K562 (cell line): Measurements from ENCODE around the gene FANCG. TPM values are rescaled to one million over a fixed set of nuclear protein-coding genes. Genes with fewer than 3 reads are reported as not detected.

Experiments used
- CSDE1 ChIP-seq, 2 experiments: fragments of 450-650 bp; IDR thresholded peaks; 2 replicates each; pipeline ENCODE4 v1.6.1; 2016; ENCODE audit warnings: mild to moderate bottlenecking in 1 of 2
- DMBX1 ChIP-seq: fragments of 250-450 bp; sonication (Bioruptor Pico); IDR thresholded peaks from 2 replicates; pipeline ENCODE4 v1.8.0; 2022; ENCODE audit warnings: inconsistent platforms, mild to moderate bottlenecking, moderate library complexity, borderline replicate concordance
- E2F6 ChIP-seq, 2 experiments: IDR thresholded peaks; 2 replicates each; pipeline ENCODE4 v1.6.1; 2011; ENCODE audit warnings: borderline replicate concordance in 1 of 2, control low read depth in 1 of 2, low read depth in 1 of 2, low read length in 1 of 2, mild to moderate bottlenecking in 1 of 2, mixed read lengths in 1 of 2, moderate library complexity in 1 of 2; ENCODE audit not compliant: insufficient read depth in 1 of 2, insufficient read length in 1 of 2, poor library complexity in 1 of 2, severe bottlenecking in 1 of 2; ENCODE audit errors: extremely low read depth in 1 of 2
- GTF2A2 ChIP-seq: IDR thresholded peaks from 2 replicates; pipeline ENCODE4 v1.6.1; 2016; ENCODE audit warnings: mild to moderate bottlenecking, missing genetic modification characterization, missing compliant biosample characterization
- HDGF ChIP-seq: fragments of 450-650 bp; IDR thresholded peaks from 2 replicates; pipeline ENCODE4 v1.6.1; 2016
- HNRNPUL1 ChIP-seq: fragments of 200-400 bp; formaldehyde crosslinking; IDR thresholded peaks from 2 replicates; pipeline ENCODE4 v1.6.1; 2017; ENCODE audit warnings: low read length
- ILK ChIP-seq: fragments of 450-650 bp; IDR thresholded peaks from 2 replicates; pipeline ENCODE4 v1.6.1; 2016; ENCODE audit warnings: missing genetic modification characterization, low read depth, mild to moderate bottlenecking, missing compliant biosample characterization, moderate library complexity, borderline replicate concordance
- L3MBTL2 ChIP-seq: fragments of 450-650 bp; IDR thresholded peaks from 2 replicates; pipeline ENCODE4 v1.6.1; 2016; ENCODE audit warnings: mild to moderate bottlenecking, moderate library complexity
- RBM39 ChIP-seq: fragments of 200-400 bp; formaldehyde crosslinking; optimal IDR thresholded peaks from 2 replicates; pipeline ENCODE3; 2018; ENCODE audit warnings: low read depth, low read length
- RFX1 ChIP-seq: fragments of 450-650 bp; IDR thresholded peaks from 2 replicates; pipeline ENCODE4 v1.6.1; 2016; ENCODE audit warnings: mild to moderate bottlenecking, moderate library complexity
- RHOXF2B ChIP-seq: fragments of 250-450 bp; sonication (Bioruptor Pico); conservative IDR thresholded peaks from 2 replicates; pipeline ENCODE4 v1.5.1; 2021
- SAP30 ChIP-seq: fragments of 200-600 bp; sonication (generic); IDR thresholded peaks from 2 replicates; pipeline ENCODE4 v1.6.1; 2012; ENCODE audit warnings: borderline replicate concordance, low read depth, mild to moderate bottlenecking, moderate library complexity, low read length, control low read depth, inconsistent platforms; ENCODE audit not compliant: insufficient read depth, poor library complexity, severe bottlenecking
- SIX5 ChIP-seq, 2 experiments: IDR thresholded peaks; 2 replicates each; pipeline ENCODE4 v1.6.1; 2011; ENCODE audit warnings: low read length in 2 of 2, borderline replicate concordance in 1 of 2, low read depth in 1 of 2, mild to moderate bottlenecking in 1 of 2, moderate library complexity in 1 of 2; ENCODE audit not compliant: insufficient read depth in 1 of 2
- UBTF ChIP-seq, 2 experiments: IDR thresholded peaks; 2 replicates each; pipeline ENCODE4 v1.6.1; 2012; ENCODE audit warnings: improper control_type of control experiment in 2 of 2, low read depth in 2 of 2, low read length in 2 of 2, borderline replicate concordance in 1 of 2
- ZBTB7A ChIP-seq: IDR thresholded peaks from 2 replicates; pipeline ENCODE4 v1.6.1; 2011; ENCODE audit warnings: low read depth, mild to moderate bottlenecking, low read length, moderate library complexity, borderline replicate concordance; ENCODE audit not compliant: control insufficient read depth
- ZNF134 ChIP-seq: fragments of 250-450 bp; sonication (Bioruptor Pico); conservative IDR thresholded peaks from 2 replicates; pipeline ENCODE4 v1.4.0; 2020
- ZNF408 ChIP-seq: fragments of 250-450 bp; sonication (Bioruptor Pico); IDR thresholded peaks from 2 replicates; pipeline ENCODE4 v1.4.0; 2020; ENCODE audit warnings: low read depth, mild to moderate bottlenecking, moderate library complexity
- ZNF431 ChIP-seq: sonication (generic); formaldehyde crosslinking; IDR thresholded peaks from 2 replicates; pipeline ENCODE4 v1.8.0; 2022; ENCODE audit warnings: mild to moderate bottlenecking, missing genetic modification reagents
- ZNF444 ChIP-seq: fragments of 250-450 bp; sonication (Bioruptor Pico); IDR thresholded peaks from 2 replicates; pipeline ENCODE4 v1.4.0; 2020; ENCODE audit warnings: mild to moderate bottlenecking, moderate library complexity
- ZNF507 ChIP-seq: conservative IDR thresholded peaks from 2 replicates; pipeline ENCODE4 v1.6.1; 2017; ENCODE audit warnings: missing genetic modification characterization, missing compliant biosample characterization
- ZNF707 ChIP-seq: fragments of 250-450 bp; sonication (Bioruptor Pico); conservative IDR thresholded peaks from 2 replicates; pipeline ENCODE4 v1.8.0; 2022; ENCODE audit warnings: inconsistent platforms, mild to moderate bottlenecking, moderate library complexity
- ZNF717 ChIP-seq: fragments of 250-450 bp; sonication (Bioruptor Pico); IDR thresholded peaks from 2 replicates; pipeline ENCODE4 v1.5.0; 2021
- ZNF740 ChIP-seq, 3 experiments: fragments of 200-800 bp in 1 of 3; sonication (Bioruptor generic) in 1 of 3; sonication (generic) in 1 of 3; formaldehyde crosslinking in 1 of 3; IDR thresholded peaks; 2 replicates each; pipeline versions ENCODE4 v1.6.1 to v1.8.0; 2016 to 2022; ENCODE audit warnings: mild to moderate bottlenecking in 2 of 3, missing compliant biosample characterization in 2 of 3, missing genetic modification characterization in 2 of 3, missing genetic modification reagents in 1 of 3
- ZNF75A ChIP-seq: fragments of 450-650 bp; formaldehyde crosslinking; IDR thresholded peaks from 2 replicates; pipeline ENCODE4 v1.4.0; 2020; ENCODE audit warnings: mild to moderate bottlenecking
- ZSCAN29 ChIP-seq: fragments of 450-650 bp; IDR thresholded peaks from 2 replicates; pipeline ENCODE4 v1.6.1; 2017
- polyA plus RNA-seq, 8 experiments: library from polyadenylated mRNA; depleted of rRNA in 4 of 8; stranded (reverse) in 5 of 8; unstranded in 3 of 8; fragments of >200 nt; fragmentation: Nextera tagmentation in 2 of 8; fragmentation: Illumina TruSeq in 1 of 8; extraction: Ambion mirVana in 2 of 8; extraction: Trizol in 1 of 8; gene quantifications; 2 replicates each; pipeline versions ENCODE4 v1.2.1 to v1.2.3, GENCODE V29; 2011 to 2014; ENCODE audit warnings: inconsistent platforms in 1 of 8, missing spikeins in 1 of 8
- total RNA-seq, 7 experiments: library from RNA; depleted of rRNA in 6 of 7; stranded (reverse); fragments of >200 nt in 6 of 7; fragmentation: Illumina TruSeq in 2 of 7; extraction: Trizol in 2 of 7; gene quantifications; 2 replicates each; pipeline versions ENCODE4 v1.2.1 to v1.2.3, GENCODE V29; 2011 to 2021; ENCODE audit warnings: low replicate concordance in 1 of 7

Gene FANCG
- total and polyA plus RNA-seq, 9 of the 15 experiments (the other 6 are each of a cell fraction or from before 2014, with no cell fraction given): 7.5 to 43.9 (median 31.0) TPM

- no peak for TF ChIP-seq ZNF75A (CRISPR knock-in tag)
- TF ChIP-seq RHOXF2B: no peak
- TF ChIP-seq SAP30: peak; percentile 43
- TF ChIP-seq DMBX1 (CRISPR knock-in tag): 0 out of 2 replicates have a peak, but pooled peaks have one; percentile 23
- no peak for TF ChIP-seq ZNF740 (CRISPR knock-in tag; IDR thresholded peaks at IDR 0.05)
- TF ChIP-seq ZNF740 (tag; IDR thresholded peaks at IDR 0.05): no peak
- no peak for TF ChIP-seq RFX1
- no peak for TF ChIP-seq ILK (tag)
- no peak for TF ChIP-seq CSDE1 (IDR thresholded peaks at IDR 0.05)
- no peak for TF ChIP-seq HNRNPUL1
- TF ChIP-seq ZNF717: no peak
- TF ChIP-seq E2F6 (IDR thresholded peaks at IDR 0.05; ENCODE audit: borderline replicate concordance in 1 of 2, extremely low read depth in 1 of 2, insufficient read depth in 1 of 2, insufficient read length in 1 of 2, low read depth in 1 of 2, low read length in 1 of 2, poor library complexity in 1 of 2, severe bottlenecking in 1 of 2): peak in 1 of 2 experiments; percentile 10
- no peak for TF ChIP-seq HDGF
- TF ChIP-seq ZNF444: no peak
- no peak for TF ChIP-seq RBM39
- no peak for TF ChIP-seq ZNF134 (CRISPR knock-in tag)
- TF ChIP-seq GTF2A2 (tag): no peak
- no peak for TF ChIP-seq ZNF408 (CRISPR knock-in tag)
- peak; percentile 67 to 95; a peak in 3 of 4 replicates for TF ChIP-seq UBTF (IDR thresholded peaks at IDR 0.05; ENCODE audit: borderline replicate concordance in 1 of 2, low read depth in 2 of 2, low read length in 2 of 2)
- 0 out of 2 replicates have a peak, but pooled peaks have one; percentile 44 for TF ChIP-seq ZNF707 (CRISPR knock-in tag)
- 0 out of 2 replicates have a peak, but pooled peaks have one; percentile 52 for TF ChIP-seq L3MBTL2
- TF ChIP-seq ZSCAN29: no peak
- no peak for TF ChIP-seq ZNF431
- peak; percentile 94 for TF ChIP-seq ZBTB7A
- no peak for TF ChIP-seq ZNF507
- TF ChIP-seq SIX5 (IDR thresholded peaks at IDR 0.05; ENCODE audit: borderline replicate concordance in 1 of 2, insufficient read depth in 1 of 2, low read depth in 1 of 2, low read length in 2 of 2): no peak
Observed at GRCh38 chr9:35071814-35072460, 7.8 kb downstream of the FANCG start (continued).
